CD4-positive, alpha-beta T cell (primary cell): ENCODE data around the gene ZRANB3. TPM values are rescaled to one million over a fixed set of nuclear protein-coding genes. Genes with fewer than 3 reads are reported as not detected.

Experiments used
- ATAC-seq: fragments of 200-7000 bp; cut with Tn5 transposase; one replicate; pipeline ENCODE4 v1.10.0; 2022; ENCODE audit warnings: mild to moderate bottlenecking; ENCODE audit not compliant: poor library complexity
- CTCF ChIA-PET: fragments of 350-600 bp; sonication (Branson Sonifier 250); formaldehyde crosslinking; loops from one replicate; lab custom pipeline; 2021; ENCODE audit warnings: antibody characterized with exemption, inconsistent platforms; lab: Charles Lee
- POLR2A ChIA-PET: fragments of 350-600 bp; sonication (Branson Sonifier 250); formaldehyde crosslinking; loops from one replicate; lab custom pipeline; 2021; ENCODE audit warnings: antibody characterized with exemption, inconsistent platforms; lab: Charles Lee
- DNase-seq, 14 experiments: peaks; one replicate each; pipeline ENCODE4 v3.0.0-alpha.2; 2013 to 2020; ENCODE audit warnings: mixed read lengths in 2 of 14
- H3K27ac ChIP-seq, 2 donors: one replicate each; pipeline versions ENCODE4 v1.5.1 to v1.7.0; 2013; ENCODE audit warnings: low read length in 2 of 2, low read depth in 1 of 2, mild to moderate bottlenecking in 1 of 2
- H3K27me3 ChIP-seq, 2 experiments: 1 replicate in 1 of 2; 2 replicates in 1 of 2; pipeline versions ENCODE4 v1.6.1 to v1.7.0; 2013; ENCODE audit warnings: low read length in 2 of 2, control low read depth in 1 of 2, mild to moderate bottlenecking in 1 of 2, moderate library complexity in 1 of 2; ENCODE audit not compliant: insufficient read depth in 2 of 2, control insufficient read depth in 1 of 2
- H3K36me3 ChIP-seq: one replicate; pipeline ENCODE4 v1.6.1; 2013; ENCODE audit warnings: low read length, control low read depth; ENCODE audit not compliant: insufficient read depth
- H3K4me1 ChIP-seq: one replicate; pipeline ENCODE4 v1.6.1; 2013; ENCODE audit warnings: low read length, control low read depth; ENCODE audit not compliant: insufficient read depth
- H3K4me3 ChIP-seq: one replicate; pipeline ENCODE4 v1.5.1; 2013; ENCODE audit warnings: mild to moderate bottlenecking, low read length, moderate library complexity
- H3K9me3 ChIP-seq, 2 experiments: 1 replicate in 1 of 2; 2 replicates in 1 of 2; pipeline versions ENCODE4 v1.6.1 to v1.7.0; 2013; ENCODE audit warnings: low read length in 2 of 2, mild to moderate bottlenecking in 2 of 2, control low read depth in 1 of 2, moderate library complexity in 1 of 2; ENCODE audit not compliant: control insufficient read depth in 1 of 2, insufficient read depth in 1 of 2
- H3K27ac Mint-ChIP-seq: one replicate; pipeline ENCODE4 v1.8.0; 2020; ENCODE audit warnings: mixed read lengths
- H3K27me3 Mint-ChIP-seq: one replicate; pipeline ENCODE4 v1.8.0; 2021; ENCODE audit warnings: mixed read lengths
- H3K36me3 Mint-ChIP-seq: one replicate; pipeline ENCODE4 v1.8.0; 2021; ENCODE audit warnings: low read depth, mixed read lengths
- H3K4me1 Mint-ChIP-seq: one replicate; pipeline ENCODE4 v1.8.0; 2021; ENCODE audit warnings: low read depth, mixed read lengths
- H3K4me3 Mint-ChIP-seq: one replicate; pipeline ENCODE4 v1.8.0; 2020; ENCODE audit warnings: mild to moderate bottlenecking, mixed read lengths
- H3K9me3 Mint-ChIP-seq: one replicate; pipeline ENCODE4 v1.8.0; 2020; ENCODE audit warnings: mixed read lengths
- intact Hi-C, 2 experiments: fragments of 100-400 bp; cut with DNase I in 1 of 2; cut with micrococcal nuclease in 1 of 2; formaldehyde crosslinking; loops; one replicate each; pipeline versions ENCODE4 v1.15.1 to v1.9.0; 2023 to 2025; cut with DNase I, micrococcal nuclease
- total RNA-seq, 174 experiments: library from RNA in 2 of 174; stranded (reverse) in 2 of 174; gene quantifications; one replicate each; pipeline ENCODE4 v1.2.3 and lab custom pipeline; 2021 to 2026
- TF ChIP-seq, protein P1 (sequence below): fragments of 200-600 bp; IDR thresholded peaks from one replicate; pipeline ENCODE4 v1.8.0; 2022; ENCODE audit warnings: antibody characterized with exemption, mild to moderate bottlenecking

Gene ZRANB3
- total RNA-seq, 2 experiments from 2014 or later, result 3.9 to 4.2 TPM

DNA sequence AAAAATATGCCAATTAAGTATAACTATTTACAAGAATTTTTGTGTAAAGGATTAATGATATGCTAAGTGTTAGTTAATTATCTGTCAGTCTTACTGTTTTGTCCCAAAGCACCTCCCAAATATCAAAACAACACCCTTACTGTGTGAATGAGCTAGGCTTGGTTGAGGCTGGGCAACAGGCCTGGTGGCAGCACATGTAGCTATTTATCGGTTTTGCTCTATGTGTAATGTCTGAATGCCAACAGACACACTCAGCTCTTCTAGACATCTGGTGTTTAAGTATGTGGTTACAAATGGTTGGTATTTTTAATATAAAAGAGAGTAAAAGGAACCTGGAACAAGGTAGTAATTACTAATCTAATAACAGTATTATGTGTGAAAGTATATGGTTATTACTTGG is 303.6 kb downstream of the ZRANB3 start:
- peaks cover 22% of the 10 kb centered on the region for H3K36me3 Mint-ChIP-seq
- Histone ChIP-seq H3K36me3 (no peaks in the 10 kb centered on the region), H3K4me3 (no peak overlapping the region), H3K27me3 (no peaks in the 10 kb centered on the region), H3K9me3 (peaks cover 0 to 11% of the 10 kb centered on the region in 2 experiments), H3K4me1 (no peaks in the 10 kb centered on the region), H3K27ac (no peak overlapping the region)
- intact Hi-C loops, result no loop called here
- ATAC-seq, result no peak
- POLR2A ChIA-PET, result no interaction called here
- H3K9me3 Mint-ChIP-seq, result no peaks in the 10 kb centered on the region
- no peaks in the 10 kb centered on the region for H3K27me3 Mint-ChIP-seq
- CTCF ChIA-PET, result interaction anchor here (1.0 kb wide), 1 partner anchor 9 kb away, joined by 4 read pairs; no protein-coding TSS in a partner anchor
- TF ChIP-seq, protein P1, sequence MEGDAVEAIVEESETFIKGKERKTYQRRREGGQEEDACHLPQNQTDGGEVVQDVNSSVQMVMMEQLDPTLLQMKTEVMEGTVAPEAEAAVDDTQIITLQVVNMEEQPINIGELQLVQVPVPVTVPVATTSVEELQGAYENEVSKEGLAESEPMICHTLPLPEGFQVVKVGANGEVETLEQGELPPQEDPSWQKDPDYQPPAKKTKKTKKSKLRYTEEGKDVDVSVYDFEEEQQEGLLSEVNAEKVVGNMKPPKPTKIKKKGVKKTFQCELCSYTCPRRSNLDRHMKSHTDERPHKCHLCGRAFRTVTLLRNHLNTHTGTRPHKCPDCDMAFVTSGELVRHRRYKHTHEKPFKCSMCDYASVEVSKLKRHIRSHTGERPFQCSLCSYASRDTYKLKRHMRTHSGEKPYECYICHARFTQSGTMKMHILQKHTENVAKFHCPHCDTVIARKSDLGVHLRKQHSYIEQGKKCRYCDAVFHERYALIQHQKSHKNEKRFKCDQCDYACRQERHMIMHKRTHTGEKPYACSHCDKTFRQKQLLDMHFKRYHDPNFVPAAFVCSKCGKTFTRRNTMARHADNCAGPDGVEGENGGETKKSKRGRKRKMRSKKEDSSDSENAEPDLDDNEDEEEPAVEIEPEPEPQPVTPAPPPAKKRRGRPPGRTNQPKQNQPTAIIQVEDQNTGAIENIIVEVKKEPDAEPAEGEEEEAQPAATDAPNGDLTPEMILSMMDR, result no peak
- H3K27ac Mint-ChIP-seq, result no peak overlapping the region
- no peak for DNase-seq
- no peak overlapping the region for H3K4me3 Mint-ChIP-seq
- H3K4me1 Mint-ChIP-seq, result no peaks in the 10 kb centered on the region

DNA sequence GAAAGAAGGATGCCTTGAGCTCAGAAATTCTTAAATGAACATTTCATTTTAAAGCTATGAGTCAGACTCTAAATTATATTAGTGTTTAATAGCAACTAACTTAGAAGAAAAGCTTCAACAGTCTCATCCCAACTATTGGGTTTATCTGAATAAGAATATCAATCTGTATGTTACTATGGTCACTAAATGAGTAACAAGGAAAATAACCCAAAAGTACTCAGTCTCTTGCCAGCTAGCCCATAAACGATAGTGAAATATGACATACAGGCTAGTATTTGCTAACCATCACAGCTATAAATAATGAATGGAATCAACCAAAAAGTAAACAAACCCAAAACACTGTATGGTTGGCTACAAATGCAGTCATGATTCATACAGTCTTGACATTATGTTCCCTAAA is 304.1 kb downstream of the ZRANB3 start:
- no peak overlapping the region for H3K4me3 ChIP-seq
- Mint-ChIP-seq H3K36me3 (peaks cover 22% of the 10 kb centered on the region), H3K9me3 (no peaks in the 10 kb centered on the region), H3K4me1 (no peaks in the 10 kb centered on the region), H3K4me3 (no peak overlapping the region), H3K27ac (no peak overlapping the region), H3K27me3 (no peaks in the 10 kb centered on the region)
- ATAC-seq (no peak), DNase-seq (no peak)
- H3K27ac ChIP-seq, result no peak overlapping the region
- ChIA-PET POLR2A (no interaction called here), CTCF (interaction anchor here (1.0 kb wide), 1 partner anchor 9 kb away, joined by 4 read pairs; no protein-coding TSS in a partner anchor)
- no peaks in the 10 kb centered on the region for H3K27me3 ChIP-seq
- peaks cover 0 to 10% of the 10 kb centered on the region in 2 experiments for H3K9me3 ChIP-seq
- TF ChIP-seq, protein P1, result no peak
- no peaks in the 10 kb centered on the region for H3K4me1 ChIP-seq
- intact Hi-C loops, result no loop called here
- no peaks in the 10 kb centered on the region for H3K36me3 ChIP-seq

DNA sequence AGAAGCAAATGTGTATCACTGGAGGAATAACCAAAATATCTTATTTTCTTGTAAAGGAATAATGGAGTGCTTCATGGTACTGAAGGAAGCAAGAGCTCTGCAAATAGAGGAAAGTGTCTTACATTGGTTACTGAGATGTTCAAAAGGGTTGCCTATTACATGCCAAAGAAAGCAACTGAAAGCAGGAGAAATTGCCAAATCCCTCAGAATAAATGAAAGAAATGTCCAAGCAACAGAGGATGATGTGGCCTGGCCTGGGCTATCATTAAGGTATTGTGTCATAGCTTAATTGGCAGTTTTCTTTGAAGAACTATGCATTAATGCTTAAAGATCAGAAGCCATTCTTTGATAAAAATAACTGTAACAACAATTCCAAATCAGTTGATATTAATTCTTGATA is 305.2 kb downstream of the ZRANB3 start:
- Histone ChIP-seq H3K9me3 (peaks cover 0 to 4% of the 10 kb centered on the region in 2 experiments), H3K27ac (no peak overlapping the region), H3K27me3 (no peaks in the 10 kb centered on the region), H3K4me3 (no peak overlapping the region), H3K4me1 (no peaks in the 10 kb centered on the region), H3K36me3 (no peaks in the 10 kb centered on the region)
- Mint-ChIP-seq H3K9me3 (no peaks in the 10 kb centered on the region), H3K27me3 (no peaks in the 10 kb centered on the region), H3K36me3 (peaks cover 22% of the 10 kb centered on the region), H3K4me1 (no peaks in the 10 kb centered on the region), H3K4me3 (no peak overlapping the region), H3K27ac (no peak overlapping the region)
- CTCF ChIA-PET, result interaction anchor here (0.6 kb wide), 1 partner anchor 10 kb away, joined by 4 read pairs; no protein-coding TSS in a partner anchor
- POLR2A ChIA-PET, result no interaction called here
- ATAC-seq, result no peak
- TF ChIP-seq, protein P1, result no peak
- no peak for DNase-seq
- intact Hi-C loops, result no loop called here
